A673 (cell line): ENCODE measurements around the gene CORO7.

Experiments used
- EZH2 ChIP-seq: fragments of 200-600 bp; sonication (generic); IDR thresholded peaks from 2 replicates; pipeline ENCODE4 v1.6.1; 2017; ENCODE audit warnings: borderline replicate concordance, low read depth, mild to moderate bottlenecking, mixed read lengths, antibody characterized with exemption, low read length; ENCODE audit not compliant: poor library complexity, severe bottlenecking
- TF ChIP-seq, protein P1 (sequence below): fragments of 300-800, 200-600 bp; sonication (generic); conservative IDR thresholded peaks from 2 replicates; pipeline ENCODE4 v1.5.1; 2017; ENCODE audit warnings: low read depth, mild to moderate bottlenecking, antibody characterized with exemption, low read length, moderate library complexity, mixed read lengths

DNA sequence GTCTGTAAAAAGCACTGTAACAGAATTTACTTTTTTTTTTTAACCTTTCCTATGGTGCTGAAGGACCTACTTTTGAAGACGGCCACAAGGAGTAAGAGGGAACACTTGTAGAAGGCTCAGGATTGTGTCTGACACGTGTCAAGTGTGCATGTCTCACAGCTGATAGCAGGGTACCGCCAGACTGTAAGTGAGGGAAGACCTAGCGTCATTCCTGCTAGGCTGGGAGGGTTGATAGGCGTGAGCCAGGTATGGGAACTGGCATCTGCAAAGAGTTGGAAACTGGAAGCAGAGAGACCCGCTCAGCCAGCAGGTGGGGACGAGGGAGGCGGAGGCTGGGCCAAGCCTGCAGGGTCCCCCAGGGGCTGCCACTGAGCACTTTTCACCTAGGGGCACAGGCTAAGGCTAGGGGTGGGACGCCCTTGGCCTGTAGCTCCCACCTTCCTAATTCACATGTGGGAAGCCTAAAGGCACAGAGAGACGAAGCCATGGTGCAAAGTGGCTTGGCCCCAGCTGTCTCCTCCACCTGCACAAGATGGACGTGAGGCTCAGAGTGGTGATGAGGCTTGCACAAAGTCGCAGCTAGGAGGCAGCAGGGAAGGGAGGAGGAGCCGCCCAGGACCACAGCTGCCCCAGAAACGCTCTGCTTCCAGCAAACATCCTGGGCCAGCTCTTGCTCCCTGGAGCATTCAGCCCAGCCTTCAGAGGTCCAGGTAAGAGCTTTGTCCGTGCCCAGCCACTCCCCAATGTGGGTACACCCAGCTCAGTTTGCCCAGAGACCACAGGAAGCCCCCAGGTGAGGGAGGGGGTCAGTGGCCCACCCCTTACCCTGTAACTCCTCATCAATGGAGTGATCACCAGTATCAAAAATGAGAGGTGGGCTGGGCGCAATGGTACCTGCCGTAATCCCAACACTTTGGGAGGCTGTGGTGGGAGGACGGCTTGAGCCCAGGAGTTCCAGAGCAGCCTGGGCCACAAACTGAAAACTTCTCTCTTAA, 25.8 kb downstream of the CORO7 start:
- TF ChIP-seq, protein P1, sequence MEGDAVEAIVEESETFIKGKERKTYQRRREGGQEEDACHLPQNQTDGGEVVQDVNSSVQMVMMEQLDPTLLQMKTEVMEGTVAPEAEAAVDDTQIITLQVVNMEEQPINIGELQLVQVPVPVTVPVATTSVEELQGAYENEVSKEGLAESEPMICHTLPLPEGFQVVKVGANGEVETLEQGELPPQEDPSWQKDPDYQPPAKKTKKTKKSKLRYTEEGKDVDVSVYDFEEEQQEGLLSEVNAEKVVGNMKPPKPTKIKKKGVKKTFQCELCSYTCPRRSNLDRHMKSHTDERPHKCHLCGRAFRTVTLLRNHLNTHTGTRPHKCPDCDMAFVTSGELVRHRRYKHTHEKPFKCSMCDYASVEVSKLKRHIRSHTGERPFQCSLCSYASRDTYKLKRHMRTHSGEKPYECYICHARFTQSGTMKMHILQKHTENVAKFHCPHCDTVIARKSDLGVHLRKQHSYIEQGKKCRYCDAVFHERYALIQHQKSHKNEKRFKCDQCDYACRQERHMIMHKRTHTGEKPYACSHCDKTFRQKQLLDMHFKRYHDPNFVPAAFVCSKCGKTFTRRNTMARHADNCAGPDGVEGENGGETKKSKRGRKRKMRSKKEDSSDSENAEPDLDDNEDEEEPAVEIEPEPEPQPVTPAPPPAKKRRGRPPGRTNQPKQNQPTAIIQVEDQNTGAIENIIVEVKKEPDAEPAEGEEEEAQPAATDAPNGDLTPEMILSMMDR, result no peak; the same call in 1 of the 2 replicates
- TF ChIP-seq EZH2, result no peak
